Dedifferentiated amniotic fluid mesenchymal stem cell (primary cell): Measurements from ENCODE around the gene GPRIN3.
"Not testable (repeated sequence)": the region's sequence is repeated elsewhere in the genome, so short reads cannot be mapped to it uniquely, and the experiment has no call there.

ENCODE experiments used
- DNase-seq: peaks from one replicate; pipeline ENCODE4 v3.0.0-alpha.2; 2016; ENCODE audit errors: extremely low spot score

GPRIN3 gene

DNA sequence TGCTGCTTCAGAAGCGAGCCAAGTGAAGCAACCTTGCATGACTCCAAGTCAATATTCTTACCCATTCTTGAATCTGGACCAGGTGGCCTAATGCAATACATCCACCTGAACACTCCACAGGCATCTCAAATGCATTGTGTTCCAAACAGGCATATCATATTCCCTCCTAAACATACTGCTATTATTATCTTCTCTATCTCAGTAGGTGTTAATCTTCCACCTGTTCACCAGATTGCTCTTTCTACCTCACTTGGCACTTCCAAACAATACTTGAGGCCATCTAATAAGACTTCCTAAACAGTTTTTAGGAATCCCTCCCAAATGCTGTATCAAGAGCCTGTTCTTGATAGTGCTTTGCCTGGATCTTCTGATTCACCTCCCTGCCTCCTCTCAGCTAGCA, 90.7 kb downstream of the GPRIN3 start:
- no peak for DNase-seq

GRCh38 chr4:89216422-89216821, 91.2 kb downstream of the GPRIN3 start:
- no peak for DNase-seq

- DNase-seq = no peak
These were observed 91.9 kb downstream of the GPRIN3 start for GRCh38 chr4:89215736-89216135.

- no peak for DNase-seq
These were observed 93.3 kb downstream of the GPRIN3 start for GRCh38 chr4:89214308-89214707.

- no peak for DNase-seq
These were observed 94.3 kb downstream of the GPRIN3 start for GRCh38 chr4:89213382-89213701.

- DNase-seq = peak; percentile 28
These were observed 94.8 kb downstream of the GPRIN3 start for GRCh38 chr4:89212666-89213381.

DNA sequence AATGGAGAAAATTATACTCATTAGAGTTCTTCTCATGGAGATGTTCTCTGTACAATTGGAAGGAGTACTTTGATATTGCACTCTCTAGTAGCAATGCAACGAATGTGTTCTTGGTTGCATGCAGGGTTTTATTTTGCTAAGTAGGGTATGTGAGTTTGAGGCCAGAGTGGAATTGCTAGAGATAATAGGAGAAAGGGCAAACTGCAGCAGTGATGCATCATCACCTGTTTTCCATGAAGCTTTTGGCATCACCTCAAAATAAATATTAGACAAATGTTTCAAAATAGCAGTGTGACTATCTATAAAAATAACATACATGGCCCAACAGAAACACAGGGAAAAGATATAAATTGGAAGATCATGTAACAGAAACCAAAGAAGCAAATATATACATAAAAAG, 103.0 kb downstream of the GPRIN3 start:
- peak; percentile 34 for DNase-seq

GRCh38 chr4:89203902-89204301, 103.7 kb downstream of the GPRIN3 start:
- no peak for DNase-seq

DNA sequence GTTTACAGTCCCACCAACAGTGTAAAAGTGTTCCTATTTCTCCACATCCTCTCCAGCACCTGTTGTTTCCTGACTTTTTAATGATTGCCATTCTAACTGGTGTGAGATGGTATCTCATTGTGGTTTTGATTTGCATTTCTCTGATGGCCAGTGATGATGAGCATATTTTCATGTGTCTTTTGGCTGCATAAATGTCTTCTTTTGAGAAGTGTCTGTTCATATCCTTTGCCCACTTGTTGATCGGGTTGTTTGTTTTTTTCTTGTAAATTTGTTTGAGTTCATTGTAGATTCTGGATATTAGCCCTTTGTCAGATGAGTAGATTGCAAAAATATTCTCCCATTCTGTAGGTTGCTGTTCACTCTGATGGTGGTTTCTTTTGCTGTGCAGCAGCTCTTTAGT, 108.2 kb downstream of the GPRIN3 start:
- DNase-seq = not testable (repeated sequence)

DNA sequence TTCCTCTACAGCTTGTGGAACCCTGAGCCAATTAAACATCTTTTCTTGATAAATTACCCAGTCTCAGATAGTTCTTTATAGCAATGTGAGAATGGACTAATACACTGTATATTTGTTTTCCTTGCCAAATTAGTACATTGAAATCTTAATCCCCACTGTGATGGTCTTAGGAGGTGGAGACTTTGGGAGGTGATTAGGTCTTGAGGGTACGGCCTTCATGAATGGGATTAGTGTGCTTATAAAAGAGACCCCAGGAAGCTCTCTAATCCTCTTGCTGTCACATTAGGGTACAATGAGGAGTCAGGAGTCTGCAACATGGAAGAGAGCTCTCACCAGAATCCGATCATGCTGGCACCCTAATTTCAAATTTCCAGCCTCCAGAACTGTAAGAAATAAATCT, 109.7 kb downstream of the GPRIN3 start:
- DNase-seq = no peak

DNA sequence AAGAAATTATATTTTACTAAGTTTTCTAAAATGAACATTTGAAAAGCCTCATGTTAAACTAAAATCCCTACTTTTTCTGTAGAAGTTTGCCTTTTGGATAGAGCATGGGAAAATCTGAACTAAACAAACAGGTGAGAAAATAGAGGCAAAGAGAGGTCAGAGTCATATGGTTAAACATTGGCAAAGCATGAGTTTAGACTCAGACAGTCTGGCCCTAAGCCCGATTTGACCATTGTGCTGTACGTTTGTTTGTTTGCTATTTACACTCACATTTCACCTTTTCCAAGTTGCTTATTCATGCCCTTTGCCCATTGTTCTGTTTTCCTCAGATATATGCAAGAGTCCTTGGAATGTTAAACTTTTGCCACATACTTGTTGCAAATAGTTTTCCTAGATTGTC, 110.9 kb downstream of the GPRIN3 start:
- no peak for DNase-seq

GRCh38 chr4:89196056-89196674, 111.4 kb downstream of the GPRIN3 start:
- peak; percentile 95 for DNase-seq

DNA sequence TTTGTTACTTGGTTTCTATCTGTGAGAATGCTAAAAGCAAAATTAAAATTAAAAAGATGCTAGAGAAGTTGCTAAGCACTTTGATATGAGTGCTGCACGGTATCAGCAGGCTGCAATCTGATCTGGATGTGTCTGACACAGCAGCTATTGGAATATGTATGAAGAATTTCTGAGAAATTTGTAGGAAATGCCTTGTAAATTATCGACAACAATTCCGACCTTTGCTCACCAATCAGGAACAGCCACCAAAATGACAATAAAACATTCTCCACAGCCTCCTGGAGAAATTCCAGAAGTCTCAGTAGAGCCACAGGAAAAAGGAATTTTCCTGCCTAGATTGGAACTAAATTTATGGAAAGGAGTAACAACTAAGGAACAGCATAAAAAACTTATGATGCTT, 113.8 kb downstream of the GPRIN3 start:
- DNase-seq = no peak
